ENCODE results near the gene HUWE1.

GRCh38 chrX:53660004-53660403 is 26.5 kb downstream of the HUWE1 start:
- TF ChIP-seq CTCF (conservative IDR thresholded peaks at IDR 0.05; ENCODE audit: low read depth, low read length) (no peak), EZH2 (IDR thresholded peaks at IDR 0.05; ENCODE audit: borderline replicate concordance, low read depth, low read length, poor library complexity, severe bottlenecking) (no peak)

Data from A673 (cell line).